Breast epithelium (tissue), 4 donors: ENCODE data around the gene IER3IP1. TPM values are rescaled to one million over a fixed set of nuclear protein-coding genes. Genes with fewer than 3 reads are reported as not detected.

Experiments used
- DNase-seq, 2 donors: peaks; one replicate each; pipeline ENCODE4 v3.0.0-alpha.2; 2019; ENCODE audit warnings: low spot score in 2 of 2
- H3K27ac ChIP-seq, 2 donors: fragments of 200-600 bp; sonication (generic) in 1 of 2; one replicate each; pipeline ENCODE4 v1.5.1; 2016 to 2019; ENCODE audit warnings: mild to moderate bottlenecking in 1 of 2
- H3K27me3 ChIP-seq, 2 donors: fragments of 200-600 bp; sonication (generic) in 1 of 2; one replicate each; pipeline versions ENCODE4 v1.5.1 to v1.6.0; 2017 to 2019; ENCODE audit warnings: control low read depth in 1 of 2, mild to moderate bottlenecking in 1 of 2
- H3K36me3 ChIP-seq: fragments of 200-600 bp; one replicate; pipeline ENCODE4 v1.5.1; 2019
- H3K4me1 ChIP-seq, 2 donors: fragments of 200-600 bp; sonication (generic); one replicate each; pipeline ENCODE4 v1.5.1; 2016 to 2019; ENCODE audit warnings: control low read depth in 1 of 2
- H3K4me3 ChIP-seq, 3 donors: fragments of 200-600 bp; sonication (generic); 1 replicate in 2 of 3; 2 replicates in 1 of 3; pipeline ENCODE4 v1.5.1; 2016 to 2019; ENCODE audit warnings: mild to moderate bottlenecking in 3 of 3, moderate library complexity in 2 of 3
- H3K9me3 ChIP-seq, 2 donors: fragments of 200-600 bp; sonication (generic) in 1 of 2; one replicate each; pipeline ENCODE4 v1.5.1; 2016 to 2019; ENCODE audit warnings: control low read depth in 1 of 2
- CTCF ChIP-seq, 3 donors: fragments of 450-650 bp; IDR thresholded peaks; one replicate each; pipeline ENCODE4 v1.5.1; 2016 to 2017; ENCODE audit warnings: antibody characterized with exemption in 3 of 3, mild to moderate bottlenecking in 3 of 3, moderate library complexity in 3 of 3
- POLR2A ChIP-seq: fragments of 450-650 bp; IDR thresholded peaks from one replicate; pipeline ENCODE4 v1.6.1; 2016; ENCODE audit warnings: antibody characterized with exemption, mild to moderate bottlenecking, moderate library complexity
- POLR2AphosphoS5 ChIP-seq, 3 donors: sonication (generic); formaldehyde crosslinking; IDR thresholded peaks; one replicate each; pipeline ENCODE4 v1.6.1; 2017; ENCODE audit warnings: antibody characterized with exemption in 3 of 3
- intact Hi-C: fragments of 100-400 bp; cut with DNase I; formaldehyde crosslinking; loops from one replicate; pipeline ENCODE4 v1.15.1; 2023; ENCODE audit warnings: low total_unique reads
- total RNA-seq, 3 donors: library from RNA; depleted of rRNA; stranded (reverse); fragments of >200 nt; gene quantifications; one replicate each; pipeline ENCODE4 v1.1.0, GENCODE V29; 2016

IER3IP1 gene
- total RNA-seq, 3 donors from 2014 or later: 10.4 to 15.1 (median 13.8) TPM

- intact Hi-C loops: loop anchor here (5.0 kb wide), 1 partner anchor 503 kb away; no protein-coding TSS in a partner anchor
- Histone ChIP-seq H3K36me3 (no peaks in the 10 kb centered on the region), H3K4me1 (peaks cover 0 to 7% of the 10 kb centered on the region in 2 donors), H3K9me3 (no peaks in the 10 kb centered on the region), H3K27me3 (no peaks in the 10 kb centered on the region), H3K4me3 (peak overlapping the region; percentile 74 to 100 (median 90)), H3K27ac (no peak overlapping the region)
- no peak for DNase-seq
- no peak for TF ChIP-seq POLR2AphosphoS5 (IDR thresholded peaks at IDR 0.05)
- TF ChIP-seq POLR2A: no peak
- TF ChIP-seq CTCF (IDR thresholded peaks at IDR 0.05): no peak
Measured at GRCh38 chr18:47174545-47175116, 1.5 kb downstream of the IER3IP1 start.

- Histone ChIP-seq H3K4me3 (no peak overlapping the region), H3K27ac (no peak overlapping the region), H3K36me3 (no peaks in the 10 kb centered on the region), H3K4me1 (peaks cover 0 to 7% of the 10 kb centered on the region in 2 donors), H3K9me3 (no peaks in the 10 kb centered on the region), H3K27me3 (no peaks in the 10 kb centered on the region)
- DNase-seq: no peak
- no peak for TF ChIP-seq POLR2AphosphoS5 (IDR thresholded peaks at IDR 0.05)
- TF ChIP-seq CTCF (IDR thresholded peaks at IDR 0.05): no peak
- no peak for TF ChIP-seq POLR2A
- intact Hi-C loops: loop anchor here (5.0 kb wide), 1 partner anchor 505 kb away; no protein-coding TSS in a partner anchor
Measured at GRCh38 chr18:47172476-47172875, 3.7 kb downstream of the IER3IP1 start.

- Histone ChIP-seq H3K27me3 (no peaks in the 10 kb centered on the region), H3K36me3 (no peaks in the 10 kb centered on the region), H3K4me1 (no peaks in the 10 kb centered on the region), H3K27ac (no peak overlapping the region), H3K4me3 (no peak overlapping the region), H3K9me3 (no peaks in the 10 kb centered on the region)
- intact Hi-C loops: no loop called here
- TF ChIP-seq CTCF (IDR thresholded peaks at IDR 0.05): no peak
- DNase-seq: no peak
Measured at GRCh38 chr18:47168913-47169312, 7.3 kb downstream of the IER3IP1 start.

GRCh38 chr18:47168509-47168908 is 7.7 kb downstream of the IER3IP1 start:
- DNase-seq: no peak
- Histone ChIP-seq H3K9me3 (no peaks in the 10 kb centered on the region), H3K27me3 (no peaks in the 10 kb centered on the region), H3K4me1 (no peaks in the 10 kb centered on the region), H3K4me3 (no peak overlapping the region), H3K36me3 (no peaks in the 10 kb centered on the region), H3K27ac (no peak overlapping the region)
- intact Hi-C loops: no loop called here
- TF ChIP-seq CTCF (IDR thresholded peaks at IDR 0.05) (no peak), POLR2A (no peak), POLR2AphosphoS5 (IDR thresholded peaks at IDR 0.05) (no peak)

- Histone ChIP-seq H3K4me3 (no peak overlapping the region), H3K27ac (no peak overlapping the region), H3K4me1 (no peaks in the 10 kb centered on the region), H3K27me3 (no peaks in the 10 kb centered on the region), H3K36me3 (no peaks in the 10 kb centered on the region), H3K9me3 (no peaks in the 10 kb centered on the region)
- no peak for DNase-seq
- no peak for TF ChIP-seq CTCF (IDR thresholded peaks at IDR 0.05)
- TF ChIP-seq POLR2A: no peak
- no peak for TF ChIP-seq POLR2AphosphoS5 (IDR thresholded peaks at IDR 0.05)
- intact Hi-C loops: no loop called here
Measured at GRCh38 chr18:47166294-47166693, 9.9 kb downstream of the IER3IP1 start.
